ENCODE results near the gene ANTXR1.

The ANTXR1 gene

GRCh38 chr2:69100220-69100723 lies 87.3 kb downstream of the ANTXR1 start:
- DNase-seq: no peak

GRCh38 chr2:69102041-69102593 lies 89.1 kb downstream of the ANTXR1 start:
- no peak for DNase-seq

- DNase-seq: no peak
Measured at GRCh38 chr2:69103419-69103818, 90.4 kb downstream of the ANTXR1 start.

- no peak for DNase-seq
Measured at GRCh38 chr2:69104261-69104660, 91.3 kb downstream of the ANTXR1 start.

GRCh38 chr2:69109255-69109654 lies 96.3 kb downstream of the ANTXR1 start:
- no peak for DNase-seq

- DNase-seq: no peak
Measured at GRCh38 chr2:69111076-69111475, 98.1 kb downstream of the ANTXR1 start.

- DNase-seq: no peak
Measured at GRCh38 chr2:69113627-69114026, 100.6 kb downstream of the ANTXR1 start.

- no peak for DNase-seq
Measured at GRCh38 chr2:69114534-69114933, 101.6 kb downstream of the ANTXR1 start.

- DNase-seq: no peak
Measured at GRCh38 chr2:69116438-69116837, 103.5 kb downstream of the ANTXR1 start.

- DNase-seq: no peak
Measured at GRCh38 chr2:69118609-69119008, 105.6 kb downstream of the ANTXR1 start.

- DNase-seq: no peak
Measured at GRCh38 chr2:69119104-69119894, 106.3 kb downstream of the ANTXR1 start.

- DNase-seq: no peak
Measured at GRCh38 chr2:69122271-69122670, 109.3 kb downstream of the ANTXR1 start.

GRCh38 chr2:69123182-69123581 lies 110.2 kb downstream of the ANTXR1 start:
- no peak for DNase-seq

GRCh38 chr2:69124343-69124742 lies 111.4 kb downstream of the ANTXR1 start:
- no peak for DNase-seq

- no peak for DNase-seq
Measured at GRCh38 chr2:69125816-69126215, 112.8 kb downstream of the ANTXR1 start.

- no peak for DNase-seq
Measured at GRCh38 chr2:69126341-69126740, 113.4 kb downstream of the ANTXR1 start.

- no peak for DNase-seq
Measured at GRCh38 chr2:69131452-69131851, 118.5 kb downstream of the ANTXR1 start.

GRCh38 chr2:69131983-69132675 lies 119.2 kb downstream of the ANTXR1 start:
- DNase-seq: no peak

- no peak for DNase-seq
Measured at GRCh38 chr2:69132960-69133590, 120.1 kb downstream of the ANTXR1 start.

- no peak for DNase-seq
Measured at GRCh38 chr2:69133898-69134297, 120.9 kb downstream of the ANTXR1 start.

GRCh38 chr2:69134306-69134945 lies 121.4 kb downstream of the ANTXR1 start:
- DNase-seq: no peak

GRCh38 chr2:69138247-69138772 lies 125.3 kb downstream of the ANTXR1 start:
- DNase-seq: no peak
